HepG2 (cell line): ENCODE data around the gene STIM1. TPM values are rescaled to one million over a fixed set of nuclear protein-coding genes. Genes with fewer than 3 reads are reported as not detected.
"Not testable (repeated sequence)": the region's sequence is repeated elsewhere in the genome, so short reads cannot be mapped to it uniquely, and the experiment has no call there.

ENCODE experiments used
- ATAC-seq: fragments of 200-7000 bp; cut with Tn5 transposase; 3 replicates; pipeline ENCODE4 v1.9.1; 2020; ENCODE audit warnings: mild to moderate bottlenecking, moderate library complexity
- BruUV-seq: library from RNA; stranded (reverse); fragments of 400-500 nt; replicated peaks from 2 replicates; lab custom pipeline; 2021; lab: Mats Ljungman, UMichigan
- CTCF ChIA-PET: fragments of 300-600 bp; formaldehyde crosslinking; extraction: SDS; loops from one replicate; lab custom pipeline; 2021; ENCODE audit warnings: low total read pairs, inconsistent platforms, low intra/inter-chr PET ratio; lab: Yijun Ruan, JAX
- POLR2A ChIA-PET: fragments of 350-600 bp; sonication (Branson Sonifier 250); formaldehyde crosslinking; loops from one replicate; lab custom pipeline; 2020; ENCODE audit warnings: antibody characterized with exemption, inconsistent platforms; lab: Yijun Ruan, JAX
- DNase-seq: peaks from one replicate; pipeline ENCODE4 v3.0.0-alpha.2; 2015; ENCODE audit warnings: low spot score
- FAIRE-seq: peaks from 3 replicates; lab custom pipeline; 2011; peaks lifted over from hg19 to GRCh38; lab: Jason Lieb, UNC
- H2AFZ ChIP-seq: one replicate; pipeline ENCODE4 v1.6.1; 2011; ENCODE audit warnings: low read length, inconsistent platforms
- H3K27ac ChIP-seq: fragments of 300-600 bp; 3 replicates; pipeline ENCODE4 v1.8.0; 2011; ENCODE audit warnings: mixed run types, mild to moderate bottlenecking, mixed read lengths, low read length, inconsistent platforms; ENCODE audit not compliant: insufficient read depth; ENCODE audit errors: extremely low read length
- H3K27me3 ChIP-seq, 2 experiments: fragments of 200-600 bp in 1 of 2; 2 replicates in 1 of 2; 3 replicates in 1 of 2; pipeline versions ENCODE4 v1.6.0 to v1.8.0; 2011; ENCODE audit warnings: low read length in 2 of 2, mild to moderate bottlenecking in 2 of 2, moderate library complexity in 2 of 2, inconsistent platforms in 1 of 2; ENCODE audit not compliant: insufficient read depth in 2 of 2, control insufficient read depth in 1 of 2
- H3K36me3 ChIP-seq, 2 experiments: fragments of 200-600 bp in 1 of 2; replicated peaks in 1 of 2; 2 replicates in 1 of 2; 3 replicates in 1 of 2; pipeline versions ENCODE4 v1.5.1 to v1.8.0; 2011; ENCODE audit warnings: low read length in 2 of 2, inconsistent platforms in 1 of 2; ENCODE audit not compliant: insufficient read depth in 2 of 2, control insufficient read depth in 1 of 2
- H3K4me1 ChIP-seq: 2 replicates; pipeline ENCODE4 v1.5.1; 2012; ENCODE audit warnings: low read length, inconsistent platforms; ENCODE audit not compliant: insufficient read depth
- H3K4me2 ChIP-seq: 2 replicates; pipeline ENCODE4 v1.6.0; 2011; ENCODE audit warnings: low read depth, low read length, inconsistent platforms
- H3K4me3 ChIP-seq, 3 experiments: fragments of 200-600 bp in 1 of 3; sonication (generic), shearing (Covaris generic) in 1 of 3; replicated peaks in 1 of 3; 2 replicates each; pipeline ENCODE4 v1.5.1; 2011 to 2016; ENCODE audit warnings: low read length in 3 of 3, inconsistent platforms in 2 of 3, low read depth in 2 of 3, mild to moderate bottlenecking in 2 of 3, control low read depth in 1 of 3, mixed read lengths in 1 of 3; ENCODE audit not compliant: insufficient read depth in 1 of 3
- H3K79me2 ChIP-seq: one replicate; pipeline ENCODE4 v1.6.1; 2011; ENCODE audit warnings: low read length, inconsistent platforms; ENCODE audit not compliant: insufficient read depth
- H3K9ac ChIP-seq: 2 replicates; pipeline ENCODE4 v1.6.0; 2011; ENCODE audit warnings: mild to moderate bottlenecking, low read depth, low read length, inconsistent platforms; ENCODE audit not compliant: insufficient read depth
- H3K9me3 ChIP-seq: 2 replicates; pipeline ENCODE4 v1.5.1; 2012; ENCODE audit warnings: mild to moderate bottlenecking, low read length
- H4K20me1 ChIP-seq: 2 replicates; pipeline ENCODE4 v1.6.0; 2011; ENCODE audit warnings: inconsistent platforms, mild to moderate bottlenecking, low read length, moderate library complexity; ENCODE audit not compliant: insufficient read depth
- ATF1 ChIP-seq: IDR thresholded peaks from 2 replicates; pipeline ENCODE4 v1.6.1; 2016; ENCODE audit warnings: mild to moderate bottlenecking, control low read depth
- HNRNPK ChIP-seq: fragments of 200-400 bp; formaldehyde crosslinking; IDR thresholded peaks from 2 replicates; pipeline ENCODE4 v1.6.1; 2018; ENCODE audit warnings: low read length, low read depth, moderate library complexity, mild to moderate bottlenecking; ENCODE audit not compliant: poor library complexity, severe bottlenecking
- MED13 ChIP-seq: sonication (generic); formaldehyde crosslinking; IDR thresholded peaks from 2 replicates; pipeline ENCODE4 v1.5.0; 2020; ENCODE audit warnings: missing genetic modification reagents
- MTERF4 ChIP-seq: sonication (generic); formaldehyde crosslinking; IDR thresholded peaks from 2 replicates; pipeline ENCODE4 v1.8.0; 2023; ENCODE audit warnings: mild to moderate bottlenecking, missing genetic modification reagents
- PRPF4 ChIP-seq: fragments of 200-400 bp; formaldehyde crosslinking; IDR thresholded peaks from 2 replicates; pipeline ENCODE4 v1.6.1; 2016; ENCODE audit warnings: low read length, low read depth; ENCODE audit not compliant: poor library complexity, severe bottlenecking
- SMAD3 ChIP-seq: sonication (generic); formaldehyde crosslinking; IDR thresholded peaks from 2 replicates; pipeline ENCODE4 v1.4.0; 2020; ENCODE audit warnings: missing genetic modification reagents
- SMARCE1 ChIP-seq: fragments of 450-650 bp; IDR thresholded peaks from 2 replicates; pipeline ENCODE4 v1.6.1; 2017; ENCODE audit warnings: borderline replicate concordance
- SPEN ChIP-seq: sonication (generic); formaldehyde crosslinking; IDR thresholded peaks from 2 replicates; pipeline ENCODE4 v1.5.1; 2020; ENCODE audit warnings: low read depth, mild to moderate bottlenecking, missing genetic modification reagents
- ZBTB42 ChIP-seq: sonication (generic); formaldehyde crosslinking; IDR thresholded peaks from 2 replicates; pipeline ENCODE4 v1.5.0; 2020; ENCODE audit warnings: mild to moderate bottlenecking, missing genetic modification reagents
- WGBS: methylation state at CpG from one replicate; pipeline ENCODE4 v1.1.6; 2017; ENCODE audit warnings: low lambda C conversion rate; 5-methylcytosine and 5-hydroxymethylcytosine counted together
- in situ Hi-C: cut with HindIII; loops from 2 replicates; pipeline ENCODE4 v1.10.0; 2017; ENCODE audit warnings: low pct_unique_long_range_greater_than_20kb; ENCODE audit not compliant: extremely low pct_ligation_motif_present
- intact Hi-C: fragments of 100-400 bp; cut with micrococcal nuclease; formaldehyde crosslinking; loops from one replicate; pipeline ENCODE4 v1.10.0; 2022; ENCODE audit not compliant: unreplicated experiment
- polyA plus RNA-seq, 8 experiments: library from polyadenylated mRNA; depleted of rRNA in 3 of 8; stranded (reverse) in 7 of 8; unstranded in 1 of 8; fragments of >200 nt; fragmentation: Illumina TruSeq in 4 of 8; extraction: Trizol in 4 of 8; gene quantifications; 2 replicates each; pipeline versions ENCODE4 v1.2.1 to v1.2.3, GENCODE V29; 2011 to 2016; ENCODE audit warnings: low read depth in 4 of 8, missing spikeins in 1 of 8, mixed read lengths in 1 of 8; ENCODE audit not compliant: insufficient read depth in 1 of 8
- total RNA-seq, 5 experiments: library from RNA; depleted of rRNA; stranded (reverse); fragments of >200 nt; fragmentation: Illumina TruSeq; extraction: Trizol; gene quantifications; 2 replicates each; pipeline ENCODE4 v1.2.3, GENCODE V29; 2016; ENCODE audit warnings: low read depth in 1 of 5
- TF ChIP-seq, protein P1 (sequence below): sonication (generic); formaldehyde crosslinking; conservative IDR thresholded peaks from 2 replicates; pipeline ENCODE4 v1.8.0; 2022; ENCODE audit warnings: mild to moderate bottlenecking, moderate library complexity, missing genetic modification reagents
- TF ChIP-seq, protein P2 (sequence below): sonication (generic); formaldehyde crosslinking; IDR thresholded peaks from 2 replicates; pipeline ENCODE4 v1.5.1; 2020; ENCODE audit warnings: mild to moderate bottlenecking, moderate library complexity, missing genetic modification reagents

The STIM1 gene
- total and polyA plus RNA-seq, 2 of the 13 experiments (the other 11 are each of a cell fraction or from before 2014, with no cell fraction given), result 19.2 to 28.5 TPM

DNA sequence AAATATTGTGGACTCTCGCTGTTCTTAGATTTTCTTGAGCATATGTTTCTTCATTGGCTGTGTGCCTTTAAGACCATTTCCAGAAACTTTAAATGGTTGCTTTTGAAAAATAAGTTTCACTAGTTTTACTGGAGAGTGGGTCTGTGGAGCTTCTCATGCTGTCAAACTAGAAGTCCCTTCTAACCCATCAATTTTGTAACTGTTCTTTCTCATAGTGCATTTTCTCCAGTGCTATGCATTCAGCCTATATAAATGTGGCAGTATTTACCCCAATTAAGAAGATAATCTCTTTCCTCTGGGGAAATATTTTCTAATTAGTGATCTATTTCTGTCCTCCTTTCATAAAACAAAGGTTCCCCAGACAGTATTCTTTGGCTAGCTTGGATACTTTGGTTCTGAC is 141.2 kb downstream of the STIM1 start (continued):
- no peak for TF ChIP-seq PRPF4

GRCh38 chr11:4004753-4005152 is 149.3 kb downstream of the STIM1 start:
- intact Hi-C loops, H3K4me1 ChIP-seq, H4K20me1 ChIP-seq, CTCF ChIA-PET, H3K4me2 ChIP-seq, H3K4me3 ChIP-seq, H3K36me3 ChIP-seq, FAIRE-seq, ATAC-seq, BruUV-seq, H2AFZ ChIP-seq, H3K9me3 ChIP-seq, H3K27ac ChIP-seq, H3K27me3 ChIP-seq, H3K79me2 ChIP-seq, H3K9ac ChIP-seq, in situ Hi-C loops, POLR2A ChIA-PET, DNase-seq: not testable (repeated sequence)
- 93% methylated on average over 1 of the region's 1 CpG for WGBS

DNA sequence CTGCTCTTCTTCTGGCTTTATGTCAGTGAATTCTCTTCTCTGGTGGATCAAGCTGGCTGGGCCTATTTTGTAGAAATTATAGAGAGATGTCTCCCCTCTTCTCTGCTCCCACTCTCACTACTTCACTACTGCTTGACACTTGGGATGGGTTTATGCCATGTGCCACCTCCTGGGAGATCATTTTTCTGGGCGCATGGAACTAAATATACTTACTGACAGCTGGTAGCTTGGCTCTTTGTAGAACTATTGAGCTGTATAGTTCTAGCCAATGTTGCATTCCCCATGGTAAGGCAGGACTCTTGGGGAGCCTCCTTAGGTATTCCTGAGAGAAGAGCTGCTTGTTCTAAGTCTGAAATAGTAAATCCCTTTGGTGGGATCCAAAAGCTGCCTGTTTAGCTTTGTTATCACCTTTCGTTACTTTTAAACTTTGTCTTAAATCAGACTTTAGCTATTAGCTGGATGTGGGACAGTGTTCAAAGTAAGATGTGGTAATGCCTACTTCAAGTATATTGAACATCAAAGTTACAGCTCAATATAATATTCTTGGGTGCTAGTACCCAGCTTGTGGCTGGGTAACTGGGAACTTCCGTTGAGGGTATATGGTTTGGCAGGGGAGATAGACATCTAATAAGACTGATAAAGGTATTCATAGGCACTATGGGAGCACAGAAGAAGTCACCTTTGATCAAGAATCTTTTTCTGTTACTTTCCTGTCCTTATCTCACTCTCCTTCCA is 151.6 kb downstream of the STIM1 start:
- Histone ChIP-seq H3K4me3 (no peak overlapping the region), H3K27me3 (no peaks in the 10 kb centered on the region), H3K4me1 (no peaks in the 10 kb centered on the region), H3K9ac (no peak overlapping the region), H3K4me2 (no peak overlapping the region), H4K20me1 (no peaks in the 10 kb centered on the region), H3K79me2 (peaks cover 2% of the 10 kb centered on the region), H2AFZ (no peak overlapping the region), H3K27ac (no peak overlapping the region), H3K9me3 (no peaks in the 10 kb centered on the region), H3K36me3 (no peaks in the 10 kb centered on the region; a peak in 1 of 5 replicates)
- 96% methylated on average over 3 of the region's 3 CpGs for WGBS
- no peak for ATAC-seq
- DNase-seq, result no peak
- POLR2A ChIA-PET, result no interaction called here
- in situ Hi-C loops (no loop called here), intact Hi-C loops (no loop called here)
- no peak for FAIRE-seq
- CTCF ChIA-PET, result no interaction called here
- BruUV-seq, result no TSS peak
- TF ChIP-seq, protein P1, sequence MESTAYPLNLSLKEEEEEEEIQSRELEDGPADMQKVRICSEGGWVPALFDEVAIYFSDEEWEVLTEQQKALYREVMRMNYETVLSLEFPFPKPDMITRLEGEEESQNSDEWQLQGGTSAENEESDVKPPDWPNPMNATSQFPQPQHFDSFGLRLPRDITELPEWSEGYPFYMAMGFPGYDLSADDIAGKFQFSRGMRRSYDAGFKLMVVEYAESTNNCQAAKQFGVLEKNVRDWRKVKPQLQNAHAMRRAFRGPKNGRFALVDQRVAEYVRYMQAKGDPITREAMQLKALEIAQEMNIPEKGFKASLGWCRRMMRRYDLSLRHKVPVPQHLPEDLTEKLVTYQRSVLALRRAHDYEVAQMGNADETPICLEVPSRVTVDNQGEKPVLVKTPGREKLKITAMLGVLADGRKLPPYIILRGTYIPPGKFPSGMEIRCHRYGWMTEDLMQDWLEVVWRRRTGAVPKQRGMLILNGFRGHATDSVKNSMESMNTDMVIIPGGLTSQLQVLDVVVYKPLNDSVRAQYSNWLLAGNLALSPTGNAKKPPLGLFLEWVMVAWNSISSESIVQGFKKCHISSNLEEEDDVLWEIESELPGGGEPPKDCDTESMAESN (CRISPR knock-in tag), result no peak
- TF ChIP-seq SMARCE1 (no peak), ZBTB42 (CRISPR knock-in tag) (no peak), SMAD3 (CRISPR knock-in tag) (no peak), HNRNPK (no peak), ATF1 (CRISPR knock-in tag) (no peak), MTERF4 (no peak), MED13 (no peak), SPEN (no peak)
- TF ChIP-seq, protein P2, sequence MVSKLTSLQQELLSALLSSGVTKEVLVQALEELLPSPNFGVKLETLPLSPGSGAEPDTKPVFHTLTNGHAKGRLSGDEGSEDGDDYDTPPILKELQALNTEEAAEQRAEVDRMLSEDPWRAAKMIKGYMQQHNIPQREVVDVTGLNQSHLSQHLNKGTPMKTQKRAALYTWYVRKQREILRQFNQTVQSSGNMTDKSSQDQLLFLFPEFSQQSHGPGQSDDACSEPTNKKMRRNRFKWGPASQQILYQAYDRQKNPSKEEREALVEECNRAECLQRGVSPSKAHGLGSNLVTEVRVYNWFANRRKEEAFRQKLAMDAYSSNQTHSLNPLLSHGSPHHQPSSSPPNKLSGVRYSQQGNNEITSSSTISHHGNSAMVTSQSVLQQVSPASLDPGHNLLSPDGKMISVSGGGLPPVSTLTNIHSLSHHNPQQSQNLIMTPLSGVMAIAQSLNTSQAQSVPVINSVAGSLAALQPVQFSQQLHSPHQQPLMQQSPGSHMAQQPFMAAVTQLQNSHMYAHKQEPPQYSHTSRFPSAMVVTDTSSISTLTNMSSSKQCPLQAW, result no peak
